ENCODE data around the gene GLI2. TPM values are rescaled to one million over a fixed set of nuclear protein-coding genes. Genes with fewer than 3 reads are reported as not detected.
A peak's percentile ranks its signal among the peaks of the same experiment; 100 is the strongest.

The GLI2 gene
- total RNA-seq, 1 experiment from 2014 or later: 1.4 TPM

DNA sequence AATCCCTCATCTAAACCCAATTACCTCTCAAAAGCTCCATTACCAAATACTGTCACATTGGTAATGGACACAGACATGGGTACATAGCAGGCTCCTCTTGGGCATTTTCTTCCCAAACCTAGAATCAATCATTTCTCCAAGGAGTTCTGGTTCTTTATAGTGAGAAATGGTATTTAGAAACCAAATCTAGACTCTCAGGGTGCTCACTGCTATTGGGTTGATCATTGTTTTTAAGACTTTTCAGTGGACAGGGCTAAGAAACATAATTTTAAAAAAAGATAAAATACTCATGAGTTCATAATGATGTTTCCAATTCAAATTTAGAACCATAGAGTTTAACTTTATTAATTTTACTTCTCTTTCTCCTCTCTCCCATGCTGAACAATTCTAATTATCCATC lies 9.4 kb upstream of the GLI2 start:
- Mint-ChIP-seq H3K4me1 (ENCODE audit: low read depth, unreplicated experiment) (peaks cover 23% of the 10 kb centered on the region), H3K36me3 (ENCODE audit: insufficient read depth, unreplicated experiment) (no peaks in the 10 kb centered on the region), H3K27me3 (ENCODE audit: unreplicated experiment) (peaks cover 20% of the 10 kb centered on the region), H3K9me3 (ENCODE audit: low read depth, unreplicated experiment) (peaks cover 7% of the 10 kb centered on the region), H3K27ac (ENCODE audit: unreplicated experiment) (no peak overlapping the region), H3K4me3 (ENCODE audit: low read depth, unreplicated experiment) (no peak overlapping the region)
- intact Hi-C loops (cut with micrococcal nuclease; ENCODE audit: unreplicated experiment): no loop called here
- CTCF ChIA-PET: no interaction called here
- no TSS peak for BruUV-seq (replicated peaks)
- DNase-seq: no peak
- no peak for TF ChIP-seq CTCF (IDR thresholded peaks at IDR 0.05; ENCODE audit: unreplicated experiment)

- peak; percentile 39 for DNase-seq
- H3K36me3 Mint-ChIP-seq (ENCODE audit: insufficient read depth, unreplicated experiment): no peaks in the 10 kb centered on the region
- peaks cover 11% of the 10 kb centered on the region for H3K4me1 Mint-ChIP-seq (ENCODE audit: low read depth, unreplicated experiment)
- TF ChIP-seq CTCF (IDR thresholded peaks at IDR 0.05; ENCODE audit: unreplicated experiment): no peak
- H3K27ac Mint-ChIP-seq (ENCODE audit: unreplicated experiment): no peak overlapping the region
- CTCF ChIA-PET: no interaction called here
- intact Hi-C loops (cut with micrococcal nuclease; ENCODE audit: unreplicated experiment): no loop called here
- BruUV-seq (replicated peaks): no TSS peak
- H3K9me3 Mint-ChIP-seq (ENCODE audit: low read depth, unreplicated experiment): peaks cover 3% of the 10 kb centered on the region
- no peak overlapping the region for H3K4me3 Mint-ChIP-seq (ENCODE audit: low read depth, unreplicated experiment)
- peaks cover 24% of the 10 kb centered on the region for H3K27me3 Mint-ChIP-seq (ENCODE audit: unreplicated experiment)
These were observed 6.0 kb upstream of the GLI2 start for GRCh38 chr2:120729406-120730399.

- Mint-ChIP-seq H3K4me1 (ENCODE audit: low read depth, unreplicated experiment) (peaks cover 11% of the 10 kb centered on the region), H3K36me3 (ENCODE audit: insufficient read depth, unreplicated experiment) (peaks cover 5% of the 10 kb centered on the region), H3K27me3 (ENCODE audit: unreplicated experiment) (peaks cover 24% of the 10 kb centered on the region), H3K27ac (ENCODE audit: unreplicated experiment) (no peak overlapping the region), H3K4me3 (ENCODE audit: low read depth, unreplicated experiment) (no peak overlapping the region), H3K9me3 (ENCODE audit: low read depth, unreplicated experiment) (peaks cover 3% of the 10 kb centered on the region)
- CTCF ChIA-PET: no interaction called here
- TF ChIP-seq CTCF (IDR thresholded peaks at IDR 0.05; ENCODE audit: unreplicated experiment): no peak
- intact Hi-C loops (cut with micrococcal nuclease; ENCODE audit: unreplicated experiment): no loop called here
- no TSS peak for BruUV-seq (replicated peaks)
- DNase-seq: no peak
These were observed 4.5 kb upstream of the GLI2 start for GRCh38 chr2:120731175-120731574.

DNA sequence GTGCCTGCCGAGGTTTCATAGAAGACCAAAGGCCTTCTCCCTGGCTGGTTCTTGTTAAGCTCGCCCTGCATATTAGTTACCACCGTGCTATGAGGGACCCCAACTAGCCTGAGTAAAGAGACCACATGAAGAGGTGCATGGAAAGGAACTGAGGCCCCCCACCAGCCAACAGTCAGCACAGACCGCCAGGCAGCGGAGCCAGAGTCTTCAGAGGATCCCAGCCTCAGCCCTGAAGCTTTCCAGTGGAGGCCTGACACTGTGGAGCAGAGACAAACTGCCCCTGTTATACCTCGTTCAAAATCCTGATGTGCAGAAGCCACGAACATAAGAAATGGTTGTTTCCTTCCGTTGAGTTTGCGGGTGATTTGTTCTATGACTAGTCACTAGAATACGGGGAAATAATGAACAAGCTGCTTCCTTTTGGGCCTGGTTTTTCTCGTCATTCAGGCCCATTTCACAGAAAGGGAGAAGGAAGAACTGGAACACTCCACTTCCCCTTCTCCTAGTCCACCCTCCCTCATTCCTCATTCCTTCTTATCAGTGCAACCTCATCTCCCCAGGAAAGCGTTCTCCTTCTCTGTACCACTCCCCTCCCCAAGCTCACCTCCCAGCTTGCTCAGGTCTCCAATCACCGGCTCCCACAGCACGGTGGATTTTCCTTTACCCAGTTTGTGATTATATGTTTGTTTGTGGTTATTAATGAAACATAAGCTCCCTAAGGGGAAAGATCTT lies 3.0 kb upstream of the GLI2 start:
- H3K4me3 Mint-ChIP-seq (ENCODE audit: low read depth, unreplicated experiment): no peak overlapping the region
- peaks cover 35% of the 10 kb centered on the region for H3K27me3 Mint-ChIP-seq (ENCODE audit: unreplicated experiment)
- H3K36me3 Mint-ChIP-seq (ENCODE audit: insufficient read depth, unreplicated experiment): peaks cover 16% of the 10 kb centered on the region
- no peak for DNase-seq
- no peak overlapping the region for H3K27ac Mint-ChIP-seq (ENCODE audit: unreplicated experiment)
- TF ChIP-seq CTCF (IDR thresholded peaks at IDR 0.05; ENCODE audit: unreplicated experiment): no peak
- H3K9me3 Mint-ChIP-seq (ENCODE audit: low read depth, unreplicated experiment): no peaks in the 10 kb centered on the region
- no TSS peak for BruUV-seq (replicated peaks)
- peaks cover 16% of the 10 kb centered on the region for H3K4me1 Mint-ChIP-seq (ENCODE audit: low read depth, unreplicated experiment)
- intact Hi-C loops (cut with micrococcal nuclease; ENCODE audit: unreplicated experiment): no loop called here
- CTCF ChIA-PET: interaction anchor here (0.7 kb wide), 1 partner anchor 42 kb away, joined by 3 read pairs; no protein-coding TSS in a partner anchor

All from Calu3 (cell line).